IMR-90 (cell line): ENCODE data around the gene MACF1. TPM values are rescaled to one million over a fixed set of nuclear protein-coding genes. Genes with fewer than 3 reads are reported as not detected.

Experiments
- NFE2L2 ChIP-seq: fragments of 150-350 bp; IDR thresholded peaks from 2 replicates; pipeline ENCODE4 v1.6.1; 2016; ENCODE audit warnings: low read depth, mild to moderate bottlenecking, low read length
- RAD21 ChIP-seq: IDR thresholded peaks from 2 replicates; pipeline ENCODE4 v1.6.1; 2012; ENCODE audit warnings: low read length, improper control_type of control experiment
- RCOR1 ChIP-seq: IDR thresholded peaks from 2 replicates; pipeline ENCODE4 v1.6.1; 2012; ENCODE audit warnings: mild to moderate bottlenecking, low read length, improper control_type of control experiment; ENCODE audit not compliant: insufficient replicate concordance
- RFX5 ChIP-seq: IDR thresholded peaks from 2 replicates; pipeline ENCODE4 v1.8.0; 2012; ENCODE audit warnings: low read depth, mild to moderate bottlenecking, low read length, moderate library complexity
- SMC3 ChIP-seq: fragments of 150-350 bp; IDR thresholded peaks from 2 replicates; pipeline ENCODE4 v1.6.1; 2016; ENCODE audit warnings: low read depth, mild to moderate bottlenecking, antibody characterized with exemption, low read length, moderate library complexity
- USF2 ChIP-seq: fragments of 150-350 bp; IDR thresholded peaks from 2 replicates; pipeline ENCODE4 v1.6.1; 2017; ENCODE audit warnings: mild to moderate bottlenecking, antibody characterized with exemption, low read length, low read depth
- polyA plus RNA-seq, 3 experiments: library from polyadenylated mRNA; depleted of rRNA; stranded (reverse); fragments of >200 nt; gene quantifications; 2 replicates each; pipeline ENCODE4 v1.2.3, GENCODE V29; 2012; ENCODE audit warnings: low replicate concordance in 1 of 3
- total RNA-seq: library from RNA; depleted of rRNA; stranded (reverse); fragments of >200 nt; gene quantifications from 2 replicates; pipeline ENCODE4 v1.2.3, GENCODE V29; 2012

The MACF1 gene
- total and polyA plus RNA-seq, 2 of the 4 experiments (the other 2 are of a cell fraction) = 67.6 to 369 TPM

- TF ChIP-seq RCOR1 (no peak), SMC3 (no peak), USF2 (no peak), NFE2L2 (no peak), RFX5 (no peak), RAD21 (no peak)
Measured at GRCh38 chr1:39258925-39259244, 54.4 kb downstream of the MACF1 start (continued).
